ENCODE measurements around the gene PWP1.
"Not testable (repeated sequence)": the region's sequence is repeated elsewhere in the genome, so short reads cannot be mapped to it uniquely, and the experiment has no call there.

The PWP1 gene

DNA sequence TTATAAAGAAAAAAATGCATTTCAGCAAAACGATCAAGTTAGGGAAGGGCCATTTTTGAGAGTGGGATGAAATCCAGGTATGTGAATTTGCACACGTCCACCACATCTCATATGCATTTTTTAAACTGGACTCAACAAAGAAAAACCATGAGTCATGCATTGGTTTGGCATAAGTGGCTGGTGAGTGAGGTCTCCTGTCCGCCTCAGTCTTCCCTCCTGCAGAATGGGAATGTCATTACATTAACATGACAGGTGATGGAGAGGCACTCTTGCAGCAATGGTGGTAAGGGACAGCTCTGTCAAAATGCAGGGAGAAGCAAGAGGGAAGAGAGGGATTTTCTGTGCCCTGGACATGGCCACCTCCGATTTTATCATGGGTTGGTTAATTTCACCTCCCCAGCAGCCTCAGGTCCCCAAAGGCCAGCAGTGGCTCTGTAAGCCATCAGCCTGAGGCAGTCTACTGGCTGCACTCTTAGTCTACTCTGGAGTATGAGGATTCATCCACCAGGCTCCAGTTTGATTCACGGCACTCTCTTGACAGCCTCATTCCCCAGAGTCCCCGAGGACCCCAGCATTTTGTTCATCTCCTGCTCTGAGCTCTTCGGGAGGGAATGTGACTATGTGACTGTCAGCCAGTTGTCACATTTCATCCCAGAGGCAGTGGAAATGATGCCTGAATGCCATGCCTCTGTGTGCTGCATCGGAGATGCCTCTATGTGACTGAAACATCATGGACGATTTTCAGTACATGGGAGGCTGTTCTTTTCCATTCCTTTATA, 17.1 kb upstream of the PWP1 start:
- DNase-seq, result no peak

DNA sequence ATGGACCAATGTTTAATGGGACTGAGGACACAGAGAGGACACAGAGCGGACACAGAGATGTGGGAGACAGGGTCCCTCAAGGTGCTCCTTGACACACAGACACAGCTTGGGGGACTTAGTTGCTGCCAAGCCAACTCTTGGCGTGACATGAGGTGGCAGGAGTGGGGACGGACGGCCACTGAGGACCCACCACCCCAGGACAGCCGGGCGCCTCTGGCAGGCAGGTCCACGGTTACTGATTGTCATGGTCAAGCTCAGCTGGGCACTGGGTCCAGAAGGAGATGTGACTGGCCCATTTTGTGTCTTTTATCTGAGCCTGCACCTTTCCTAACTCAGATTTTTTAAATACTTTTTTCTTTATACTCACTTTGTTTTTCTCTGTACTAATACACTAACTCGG, 15.7 kb upstream of the PWP1 start:
- no peak for DNase-seq

GRCh38 chr12:107670999-107671643, 14.5 kb upstream of the PWP1 start:
- peak; percentile 6 to 17 for DNase-seq

DNA sequence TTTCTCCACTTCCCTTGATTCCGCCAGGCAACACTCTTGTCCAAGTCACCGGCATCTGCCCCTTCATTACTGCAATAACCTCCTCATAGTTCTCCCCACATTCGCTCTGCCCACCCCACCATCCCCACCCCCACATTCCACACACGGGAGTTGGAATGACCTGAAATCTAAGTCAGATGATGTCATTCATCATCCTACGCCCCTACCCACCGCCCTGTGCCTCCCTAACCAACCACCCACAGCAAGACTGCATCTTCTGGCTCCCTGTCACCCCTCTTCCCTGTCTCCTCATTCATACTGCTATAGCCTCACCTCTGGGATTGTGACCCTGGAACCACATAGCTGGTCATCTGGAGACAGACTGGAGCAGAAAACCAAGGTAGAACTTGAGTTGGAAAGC, 7.9 kb upstream of the PWP1 start:
- DNase-seq, result no peak

- no peak for DNase-seq
Observed at GRCh38 chr12:107679336-107679735, 6.3 kb upstream of the PWP1 start.

- DNase-seq, result no peak
Observed at GRCh38 chr12:107681455-107681835, 4.2 kb upstream of the PWP1 start.

DNA sequence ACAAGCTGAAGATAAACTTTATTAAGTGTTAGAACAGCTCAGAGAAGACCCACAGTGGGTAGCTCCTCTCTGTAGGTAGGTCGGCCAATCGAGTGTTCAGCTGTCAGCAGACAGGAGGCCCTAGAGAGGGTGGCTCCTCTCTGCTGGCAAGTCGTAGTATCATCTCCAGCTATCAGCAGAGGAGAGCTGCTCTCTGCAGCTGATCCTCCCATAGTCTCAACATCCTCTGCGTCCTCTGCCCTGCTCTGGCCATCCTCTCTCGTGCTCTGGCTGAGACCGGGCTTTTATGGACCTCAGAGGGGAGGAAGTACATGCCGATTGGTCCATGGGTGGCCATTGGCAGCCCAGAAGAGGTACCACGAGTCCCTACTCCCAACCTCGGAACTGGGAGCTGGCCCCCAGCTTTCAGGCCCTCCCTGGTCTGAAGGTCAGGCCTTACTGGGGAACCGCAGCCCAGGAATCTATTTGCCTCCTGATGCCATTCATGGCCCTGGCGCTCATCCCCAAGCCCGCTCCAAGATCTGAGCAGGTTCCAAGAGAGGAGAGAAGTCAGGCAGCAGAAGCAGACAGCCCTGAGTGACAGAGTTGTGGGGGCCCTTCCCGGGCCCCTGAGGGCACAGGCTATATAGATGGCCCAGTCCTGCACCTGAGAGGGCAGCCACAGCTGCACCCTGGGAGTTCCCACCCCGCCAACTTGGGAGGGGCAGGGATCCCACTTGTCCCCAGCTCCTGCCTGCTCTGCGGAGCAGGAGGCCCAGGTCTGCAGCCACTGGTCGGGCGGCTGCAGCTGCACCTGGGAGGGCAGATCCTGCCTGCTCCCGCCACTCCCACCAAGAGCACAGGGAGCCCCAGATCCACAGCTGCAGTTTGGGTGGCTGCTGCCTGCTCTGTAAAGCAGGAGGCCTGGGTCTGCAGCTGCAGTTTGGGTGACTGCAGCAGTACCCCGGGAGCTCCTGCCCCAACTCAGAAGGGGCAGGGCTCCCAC, 3.5 kb upstream of the PWP1 start:
- DNase-seq, result no peak

GRCh38 chr12:107684029-107684795, 1.4 kb upstream of the PWP1 start:
- no peak for DNase-seq

- peak; percentile 6 to 7 for DNase-seq
Observed at GRCh38 chr12:107684990-107685359, 624 bp upstream of the PWP1 start.

- DNase-seq, result not testable (repeated sequence)
Observed at GRCh38 chr12:107695772-107696171, 10.2 kb downstream of the PWP1 start.

DNA sequence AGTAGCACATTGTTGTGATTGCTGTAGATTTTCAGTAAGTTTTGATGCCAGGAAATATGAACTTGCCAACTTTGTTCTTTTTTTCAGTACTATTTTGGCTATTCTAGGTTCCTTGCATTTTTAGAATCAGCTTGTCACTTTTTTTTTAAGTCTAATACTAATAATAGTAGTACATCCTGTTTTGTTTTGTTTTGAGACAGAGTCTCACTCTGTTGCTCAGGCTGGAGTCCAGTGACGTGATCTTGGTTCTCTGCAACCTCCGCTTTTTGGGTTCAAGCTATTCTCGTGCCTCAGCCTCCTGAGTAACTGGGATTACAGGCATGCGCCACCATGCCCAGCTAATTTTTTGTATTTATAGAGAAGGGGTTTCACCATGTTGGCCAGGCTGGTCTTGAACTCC, 16.5 kb downstream of the PWP1 start:
- DNase-seq, result no peak

- no peak for DNase-seq
Observed at GRCh38 chr12:107704041-107704440, 18.4 kb downstream of the PWP1 start.

DNA sequence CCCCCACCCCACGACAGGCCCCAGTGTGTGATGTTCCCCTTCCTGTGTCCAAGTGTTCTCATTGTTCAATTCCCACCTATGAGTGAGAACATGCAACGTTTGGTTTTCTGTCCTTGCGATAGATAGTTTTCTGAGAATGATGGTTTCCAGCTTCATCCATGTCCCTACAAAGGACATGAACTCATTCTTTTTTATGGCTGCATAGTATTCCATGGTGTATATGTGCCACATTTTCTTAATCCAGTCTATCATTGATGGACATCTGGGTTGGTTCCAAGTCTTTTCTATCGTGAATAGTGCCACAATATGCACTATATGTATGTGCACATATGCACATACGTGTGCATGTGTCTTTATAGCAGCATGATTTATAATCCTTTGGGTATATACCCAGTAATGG, 19.9 kb downstream of the PWP1 start:
- not testable (repeated sequence) for DNase-seq

- DNase-seq, result no peak
Observed at GRCh38 chr12:107715780-107716179, 30.2 kb downstream of the PWP1 start.

GRCh38 chr12:107718606-107719005, 33.0 kb downstream of the PWP1 start:
- no peak for DNase-seq

DNA sequence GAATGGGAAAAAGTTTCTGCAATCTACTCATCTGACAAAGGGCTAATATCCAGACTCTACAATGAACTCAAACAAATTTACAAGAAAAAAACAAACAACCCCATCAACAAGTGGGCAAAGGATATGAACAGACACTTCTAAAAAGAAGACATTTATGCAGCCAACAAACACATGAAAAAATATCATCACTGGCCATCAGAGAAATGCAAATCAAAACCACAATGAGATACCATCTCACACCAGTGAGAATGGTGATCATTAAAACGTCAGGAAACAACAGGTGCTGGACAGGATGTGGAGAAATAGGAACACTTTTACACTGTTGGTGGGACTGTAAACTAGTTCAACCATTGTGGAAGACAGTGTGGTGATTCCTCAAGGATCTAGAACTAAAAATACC, 41.7 kb downstream of the PWP1 start:
- DNase-seq, result not testable (repeated sequence)

DNA sequence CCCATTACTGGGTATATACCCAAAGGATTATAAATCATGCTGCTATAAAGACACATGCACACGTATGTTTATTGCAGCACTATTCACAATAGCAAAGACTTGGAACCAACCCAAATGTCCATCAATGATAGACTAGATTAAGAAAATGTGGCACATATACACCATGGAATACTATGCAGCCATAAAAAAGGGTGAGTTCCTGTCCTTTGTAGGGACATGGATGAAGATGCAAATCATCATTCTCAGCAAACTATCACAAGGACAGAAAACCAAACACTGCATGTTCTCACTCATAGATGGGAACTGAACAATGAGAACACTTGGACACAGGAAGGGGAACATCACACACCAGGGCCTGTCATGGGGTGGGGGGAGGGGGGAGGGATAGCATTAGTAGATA, 42.1 kb downstream of the PWP1 start:
- not testable (repeated sequence) for DNase-seq

- no peak for DNase-seq
Observed at GRCh38 chr12:107730618-107731341, 45.2 kb downstream of the PWP1 start.

DNA sequence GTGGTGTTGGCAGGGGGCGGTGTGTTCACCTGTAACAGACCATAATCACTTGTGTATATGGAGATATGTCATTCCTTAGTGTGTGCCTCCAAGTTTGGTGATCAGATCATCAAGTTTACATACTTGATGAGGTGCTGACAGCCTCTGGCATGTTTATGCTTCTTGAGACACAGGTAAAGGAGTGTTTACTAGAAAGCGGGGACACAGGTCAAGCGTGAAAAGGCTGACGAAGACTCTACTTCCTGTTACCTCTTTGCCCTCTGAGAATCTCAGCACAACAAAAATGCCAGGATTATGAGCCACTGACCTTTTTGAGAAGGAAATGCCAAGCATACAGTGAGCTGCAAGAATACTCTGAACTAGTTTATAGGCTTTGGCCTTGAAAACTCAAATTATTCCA, 45.8 kb downstream of the PWP1 start:
- no peak for DNase-seq

DNA sequence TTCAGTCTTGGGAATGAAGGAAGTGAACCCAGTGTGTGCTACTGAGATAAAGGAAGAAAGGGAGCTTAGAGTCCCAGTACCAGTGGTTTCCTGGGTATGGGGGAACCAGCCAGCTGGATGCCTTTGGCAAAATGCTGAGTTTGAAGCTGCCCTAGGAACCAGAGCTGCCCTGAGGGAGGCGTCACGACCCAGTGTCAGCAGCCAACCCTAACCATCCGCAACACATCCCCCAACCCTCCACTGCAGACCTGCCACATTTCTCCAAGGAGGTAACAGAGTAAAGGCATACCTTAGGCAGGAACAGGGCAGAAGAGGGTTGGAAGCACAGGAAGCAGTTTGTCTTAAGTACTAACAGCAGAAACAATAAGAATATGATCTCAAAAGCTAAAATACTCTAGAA, 46.8 kb downstream of the PWP1 start:
- DNase-seq, result no peak

DNA sequence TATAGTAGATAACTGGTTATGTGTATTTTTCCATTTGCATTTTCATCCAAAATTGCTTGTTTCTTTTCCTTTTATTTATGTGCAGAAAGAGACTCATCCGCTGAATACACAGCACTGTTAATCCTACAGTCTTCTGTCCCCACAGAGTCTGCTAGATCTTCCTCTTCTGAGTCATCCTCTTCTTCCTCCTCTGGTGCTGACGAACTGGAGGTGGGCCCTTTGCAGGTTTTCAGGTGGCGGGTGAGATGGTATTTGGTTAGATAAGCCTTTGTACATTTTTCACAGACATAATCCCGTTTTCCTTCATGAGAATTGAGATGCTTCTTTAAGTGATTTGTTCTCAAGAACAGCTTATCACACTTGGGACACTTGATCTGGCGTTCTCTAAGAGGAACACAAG, 48.5 kb downstream of the PWP1 start:
- no peak for DNase-seq

- DNase-seq, result no peak
Observed at GRCh38 chr12:107735763-107736162, 50.2 kb downstream of the PWP1 start.

Measured in activated CD4-positive, alpha-beta T cell treated with anti-CD3 and anti-CD28 coated beads, Interleukin-2, amount 50 U/mL, for 4 hours (primary cell).